ENCODE measurements around the gene USP7. TPM values are rescaled to one million over a fixed set of nuclear protein-coding genes. Genes with fewer than 3 reads are reported as not detected.

Gene USP7
- total RNA-seq, 1 experiment from 2014 or later, result 73.8 TPM

GRCh38 chr16:8867932-8868415 is 95.7 kb downstream of the USP7 start:
- DNase-seq (no peak), ATAC-seq (no peak)
- POLR2A ChIA-PET (ENCODE audit: unreplicated experiment), result no interaction called here
- CTCF ChIA-PET, result no interaction called here
- H3K4me1 ChIP-seq (ENCODE audit: insufficient read depth, low read length), result peaks cover 23% of the 10 kb centered on the region
- intact Hi-C loops (cut with micrococcal nuclease), result loop anchor here (5.0 kb wide), 1 partner anchor 71 kb away; the partner anchor contains the start of genes PMM2 and TMEM186
- TF ChIP-seq, protein P1, sequence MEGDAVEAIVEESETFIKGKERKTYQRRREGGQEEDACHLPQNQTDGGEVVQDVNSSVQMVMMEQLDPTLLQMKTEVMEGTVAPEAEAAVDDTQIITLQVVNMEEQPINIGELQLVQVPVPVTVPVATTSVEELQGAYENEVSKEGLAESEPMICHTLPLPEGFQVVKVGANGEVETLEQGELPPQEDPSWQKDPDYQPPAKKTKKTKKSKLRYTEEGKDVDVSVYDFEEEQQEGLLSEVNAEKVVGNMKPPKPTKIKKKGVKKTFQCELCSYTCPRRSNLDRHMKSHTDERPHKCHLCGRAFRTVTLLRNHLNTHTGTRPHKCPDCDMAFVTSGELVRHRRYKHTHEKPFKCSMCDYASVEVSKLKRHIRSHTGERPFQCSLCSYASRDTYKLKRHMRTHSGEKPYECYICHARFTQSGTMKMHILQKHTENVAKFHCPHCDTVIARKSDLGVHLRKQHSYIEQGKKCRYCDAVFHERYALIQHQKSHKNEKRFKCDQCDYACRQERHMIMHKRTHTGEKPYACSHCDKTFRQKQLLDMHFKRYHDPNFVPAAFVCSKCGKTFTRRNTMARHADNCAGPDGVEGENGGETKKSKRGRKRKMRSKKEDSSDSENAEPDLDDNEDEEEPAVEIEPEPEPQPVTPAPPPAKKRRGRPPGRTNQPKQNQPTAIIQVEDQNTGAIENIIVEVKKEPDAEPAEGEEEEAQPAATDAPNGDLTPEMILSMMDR (conservative IDR thresholded peaks at IDR 0.05; ENCODE audit: low read depth, low read length), result no peak
- no peak for TF ChIP-seq EZH2 (IDR thresholded peaks at IDR 0.05; ENCODE audit: low read length, unreplicated experiment)
- TF ChIP-seq EZH2phosphoT487 (IDR thresholded peaks at IDR 0.05; ENCODE audit: borderline replicate concordance, low read length), result no peak
- peak overlapping the region; percentile 92 for H3K4me3 ChIP-seq (ENCODE audit: low read length)
- BruUV-seq (replicated peaks), result TSS peak; percentile 65
- H2AFZ ChIP-seq (ENCODE audit: low read length), result peak overlapping the region; percentile 75; the same call in 1 of the 2 replicates
- H3F3A ChIP-seq (ENCODE audit: low read length, unreplicated experiment), result peaks cover 5% of the 10 kb centered on the region
- H3K9me2 ChIP-seq (replicated peaks; ENCODE audit: low read length), result no peaks in the 10 kb centered on the region
- peaks cover 53% of the 10 kb centered on the region for H3K79me2 ChIP-seq (ENCODE audit: low read length)
- no peaks in the 10 kb centered on the region for H3K36me3 ChIP-seq (ENCODE audit: low read depth, low read length)
- no peaks in the 10 kb centered on the region for H3K9me3 ChIP-seq (ENCODE audit: low read length)
- H3K4me2 ChIP-seq (ENCODE audit: low read length), result peak overlapping the region; percentile 100
- peaks cover 28% of the 10 kb centered on the region for H4K20me1 ChIP-seq (ENCODE audit: low read length)
- no peaks in the 10 kb centered on the region for H3K27me3 ChIP-seq (ENCODE audit: low read length)
- peak overlapping the region; percentile 79 for H3K9ac ChIP-seq (ENCODE audit: low read length)
- H3K27ac ChIP-seq (ENCODE audit: low read length), result peak overlapping the region; percentile 59; the same call in 1 of the 2 replicates

- Histone ChIP-seq H4K20me1 (ENCODE audit: low read length) (peaks cover 29% of the 10 kb centered on the region), H3K79me2 (ENCODE audit: low read length) (peaks cover 59% of the 10 kb centered on the region)
- DNase-seq, result no peak
Measured at GRCh38 chr16:8867216-8867931, 96.3 kb downstream of the USP7 start.

More at GRCh38 chr16:8867216-8867931, 96.3 kb downstream of the USP7 start:
- peaks cover 23% of the 10 kb centered on the region for H3K4me1 ChIP-seq (ENCODE audit: insufficient read depth, low read length)
- ATAC-seq, result peak; percentile 9; the same call in 1 of the 2 replicates
- no peaks in the 10 kb centered on the region for H3K9me2 ChIP-seq (replicated peaks; ENCODE audit: low read length)
- intact Hi-C loops (cut with micrococcal nuclease), result loop anchor here (5.0 kb wide), 1 partner anchor 70 kb away; the partner anchor contains the start of genes PMM2 and TMEM186
- H3K9me3 ChIP-seq (ENCODE audit: low read length), result no peaks in the 10 kb centered on the region
- peak overlapping the region; percentile 100 for H3K4me2 ChIP-seq (ENCODE audit: low read length)
- no peaks in the 10 kb centered on the region for H3K27me3 ChIP-seq (ENCODE audit: low read length)
- POLR2A ChIA-PET (ENCODE audit: unreplicated experiment), result no interaction called here
- peak overlapping the region; percentile 79 for H3K9ac ChIP-seq (ENCODE audit: low read length)
- H3K36me3 ChIP-seq (ENCODE audit: low read depth, low read length), result no peaks in the 10 kb centered on the region
- H2AFZ ChIP-seq (ENCODE audit: low read length), result no peak overlapping the region
- H3K27ac ChIP-seq (ENCODE audit: low read length), result 0 out of 2 replicates have a peak overlapping the region, but pooled peaks have one; percentile 59
- H3K4me3 ChIP-seq (ENCODE audit: low read length), result peak overlapping the region; percentile 92
- CTCF ChIA-PET, result no interaction called here
- TF ChIP-seq EZH2phosphoT487 (IDR thresholded peaks at IDR 0.05; ENCODE audit: borderline replicate concordance, low read length), result no peak
- TF ChIP-seq EZH2 (IDR thresholded peaks at IDR 0.05; ENCODE audit: low read length, unreplicated experiment), result no peak
- TF ChIP-seq, protein P1 (conservative IDR thresholded peaks at IDR 0.05; ENCODE audit: low read depth, low read length), result no peak
- peaks cover 5% of the 10 kb centered on the region for H3F3A ChIP-seq (ENCODE audit: low read length, unreplicated experiment)
- BruUV-seq (replicated peaks), result no TSS peak
